GM18526 (cell line): ENCODE measurements around the gene DEFB124.

ENCODE experiments used
- POLR2A ChIP-seq: IDR thresholded peaks from 3 replicates; pipeline ENCODE4 v1.6.1; 2011; ENCODE audit not compliant: insufficient read length; ENCODE audit errors: extremely low read depth

The DEFB124 gene

GRCh38 chr20:31474758-31475427, at the start of gene DEFB124, which contains the start of gene REM1:
TSS of gene DEFB124 (minus strand) at chr20:31475127. CDS start at chr20:31473013, 2,114 bp downstream.
TSS of gene REM1 (plus strand) at chr20:31475288. CDS start at chr20:31476446, 1,158 bp downstream.
- TF ChIP-seq POLR2A = no peak

GRCh38 chr20:31523361-31524283, 48.7 kb upstream of the DEFB124 start:
- TF ChIP-seq POLR2A = no peak

GRCh38 chr20:31522731-31523130, 47.8 kb upstream of the DEFB124 start:
- no peak for TF ChIP-seq POLR2A

- no peak for TF ChIP-seq POLR2A
Observed at GRCh38 chr20:31517373-31517772, 42.4 kb upstream of the DEFB124 start.

GRCh38 chr20:31516651-31517050, 41.7 kb upstream of the DEFB124 start:
- TF ChIP-seq POLR2A = no peak

- TF ChIP-seq POLR2A = no peak
Observed at GRCh38 chr20:31516166-31516565, 41.2 kb upstream of the DEFB124 start.

GRCh38 chr20:31515775-31516107, 40.8 kb upstream of the DEFB124 start:
- no peak for TF ChIP-seq POLR2A

- TF ChIP-seq POLR2A = no peak
Observed at GRCh38 chr20:31515072-31515774, 40.3 kb upstream of the DEFB124 start.

GRCh38 chr20:31514154-31515071, 39.5 kb upstream of the DEFB124 start, which contains the start of gene HM13:
TSS of gene HM13 (plus strand) at chr20:31514442. CDS start at chr20:31514552, 110 bp downstream.
- TF ChIP-seq POLR2A = peak; percentile 97

- no peak for TF ChIP-seq POLR2A
Observed at GRCh38 chr20:31508517-31509244, 33.8 kb upstream of the DEFB124 start.

GRCh38 chr20:31505903-31506302, 31.0 kb upstream of the DEFB124 start:
- no peak for TF ChIP-seq POLR2A

- TF ChIP-seq POLR2A = no peak
Observed at GRCh38 chr20:31500527-31500926, 25.6 kb upstream of the DEFB124 start.

- no peak for TF ChIP-seq POLR2A
Observed at GRCh38 chr20:31497838-31498540, 23.1 kb upstream of the DEFB124 start.
